A673 (cell line): Measurements from ENCODE around the gene ORMDL2. TPM values are rescaled to one million over a fixed set of nuclear protein-coding genes. Genes with fewer than 3 reads are reported as not detected.

ENCODE experiments used
- BruUV-seq: library from RNA; stranded (reverse); fragments of 400-500 nt; replicated peaks from 2 replicates; lab custom pipeline; 2021; lab: Mats Ljungman, UMichigan
- CTCF ChIA-PET: fragments of 300-600 bp; sonication (Branson Sonifier 250); formaldehyde crosslinking; loops from one replicate; lab custom pipeline; 2022; ENCODE audit warnings: antibody characterized with exemption; lab: Charles Lee
- POLR2A ChIA-PET: fragments of 300-600 bp; sonication (Branson Sonifier 250); formaldehyde crosslinking; loops from one replicate; lab custom pipeline; 2022; ENCODE audit warnings: antibody characterized with exemption; ENCODE audit not compliant: low non-redundant PET; lab: Charles Lee
- DNase-seq: peaks from one replicate; pipeline ENCODE4 v3.0.0-alpha.2; 2015; ENCODE audit warnings: low spot score
- H3K27ac ChIP-seq: fragments of 200-600 bp; sonication (generic); 2 replicates; pipeline ENCODE4 v1.5.1; 2016; ENCODE audit warnings: mixed run types, low read depth, mild to moderate bottlenecking, mixed read lengths, antibody characterized with exemption, low read length; ENCODE audit not compliant: poor library complexity, severe bottlenecking
- H3K27me3 ChIP-seq: fragments of 200-600 bp; sonication (generic); replicated peaks from 2 replicates; pipeline ENCODE4 v1.6.1; 2017; ENCODE audit warnings: mixed run types, low read depth, mild to moderate bottlenecking, mixed read lengths, antibody characterized with exemption, low read length; ENCODE audit not compliant: insufficient read depth, poor library complexity
- H3K36me3 ChIP-seq: fragments of 200-600 bp; sonication (generic); 2 replicates; pipeline ENCODE4 v1.6.1; 2016; ENCODE audit warnings: mixed run types, mild to moderate bottlenecking, mixed read lengths, antibody characterized with exemption, low read length; ENCODE audit not compliant: insufficient read depth, poor library complexity, severe bottlenecking
- H3K4me1 ChIP-seq: fragments of 200-600 bp; sonication (generic); 2 replicates; pipeline ENCODE4 v1.6.1; 2017; ENCODE audit warnings: mixed run types, mild to moderate bottlenecking, mixed read lengths, antibody characterized with exemption, low read length; ENCODE audit not compliant: insufficient read depth, poor library complexity, severe bottlenecking
- H3K4me3 ChIP-seq: fragments of 200-600 bp; sonication (generic); 2 replicates; pipeline ENCODE4 v1.5.1; 2016; ENCODE audit warnings: low read depth, mixed run types, mild to moderate bottlenecking, mixed read lengths, low read length; ENCODE audit not compliant: poor library complexity, severe bottlenecking
- H3K9me3 ChIP-seq: fragments of 200-600 bp; sonication (generic); 2 replicates; pipeline ENCODE4 v1.6.1; 2016; ENCODE audit warnings: mixed run types, low read depth, mild to moderate bottlenecking, mixed read lengths, antibody characterized with exemption, low read length; ENCODE audit not compliant: poor library complexity, severe bottlenecking
- CTCF ChIP-seq: fragments of 300-800, 200-600 bp; sonication (generic); conservative IDR thresholded peaks from 2 replicates; pipeline ENCODE4 v1.5.1; 2017; ENCODE audit warnings: low read depth, mild to moderate bottlenecking, antibody characterized with exemption, low read length, moderate library complexity, mixed read lengths
- EZH2 ChIP-seq: fragments of 200-600 bp; sonication (generic); IDR thresholded peaks from 2 replicates; pipeline ENCODE4 v1.6.1; 2017; ENCODE audit warnings: borderline replicate concordance, low read depth, mild to moderate bottlenecking, mixed read lengths, antibody characterized with exemption, low read length; ENCODE audit not compliant: poor library complexity, severe bottlenecking
- intact Hi-C: fragments of 100-400 bp; cut with micrococcal nuclease; formaldehyde crosslinking; loops from one replicate; pipeline ENCODE4 v1.10.0; 2022; ENCODE audit not compliant: unreplicated experiment
- total RNA-seq: library from RNA; stranded (reverse); gene quantifications from 2 replicates; pipeline ENCODE4 v1.2.3, GENCODE V29; 2021

Gene ORMDL2
- total RNA-seq, 1 experiment from 2014 or later = 32.3 TPM

GRCh38 chr12:55812088-55812487, 5.8 kb upstream of the ORMDL2 start:
- Histone ChIP-seq H3K27me3 (no peaks in the 10 kb centered on the region), H3K27ac (no peak overlapping the region), H3K4me1 (peaks cover 13% of the 10 kb centered on the region), H3K4me3 (no peak overlapping the region), H3K9me3 (no peaks in the 10 kb centered on the region), H3K36me3 (peaks cover 47% of the 10 kb centered on the region)
- BruUV-seq = no TSS peak
- DNase-seq = no peak
- TF ChIP-seq EZH2 (no peak), CTCF (no peak)
- intact Hi-C loops = no loop called here
- CTCF ChIA-PET = no interaction called here
- POLR2A ChIA-PET = no interaction called here

- intact Hi-C loops = no loop called here
- CTCF ChIA-PET = no interaction called here
- H3K36me3 ChIP-seq = peaks cover 36% of the 10 kb centered on the region
These were observed 3.6 kb upstream of the ORMDL2 start for GRCh38 chr12:55814257-55814656.

GRCh38 chr12:55815473-55815872, 2.4 kb upstream of the ORMDL2 start:
- no TSS peak for BruUV-seq
- no peak for TF ChIP-seq EZH2
- TF ChIP-seq CTCF = no peak
- POLR2A ChIA-PET = no interaction called here
- no peak overlapping the region for H3K27ac ChIP-seq
- peaks cover 39% of the 10 kb centered on the region for H3K36me3 ChIP-seq
- intact Hi-C loops = loop anchor here (5.0 kb wide), 2 partner anchors 78 to 227 kb away; partner anchors contain the start of gene RPS26
- CTCF ChIA-PET = no interaction called here
- DNase-seq = no peak
- H3K9me3 ChIP-seq = no peaks in the 10 kb centered on the region
- H3K27me3 ChIP-seq = no peaks in the 10 kb centered on the region
- peak overlapping the region; percentile 71 for H3K4me3 ChIP-seq
- peaks cover 17% of the 10 kb centered on the region for H3K4me1 ChIP-seq

More at GRCh38 chr12:55814257-55814656, 3.6 kb upstream of the ORMDL2 start:
- no peak overlapping the region for H3K27ac ChIP-seq
- peaks cover 15% of the 10 kb centered on the region for H3K4me1 ChIP-seq
- H3K27me3 ChIP-seq = no peaks in the 10 kb centered on the region
- no peak for DNase-seq
- H3K9me3 ChIP-seq = no peaks in the 10 kb centered on the region
- BruUV-seq = no TSS peak
- TF ChIP-seq CTCF (no peak), EZH2 (no peak)
- POLR2A ChIA-PET = no interaction called here
- H3K4me3 ChIP-seq = no peak overlapping the region
